ENCODE measurements around the gene MTCL1. TPM values are rescaled to one million over a fixed set of nuclear protein-coding genes. Genes with fewer than 3 reads are reported as not detected.

The MTCL1 gene
- total RNA-seq, 2 donors from 2014 or later, result 5.4 to 7.2 TPM

DNA sequence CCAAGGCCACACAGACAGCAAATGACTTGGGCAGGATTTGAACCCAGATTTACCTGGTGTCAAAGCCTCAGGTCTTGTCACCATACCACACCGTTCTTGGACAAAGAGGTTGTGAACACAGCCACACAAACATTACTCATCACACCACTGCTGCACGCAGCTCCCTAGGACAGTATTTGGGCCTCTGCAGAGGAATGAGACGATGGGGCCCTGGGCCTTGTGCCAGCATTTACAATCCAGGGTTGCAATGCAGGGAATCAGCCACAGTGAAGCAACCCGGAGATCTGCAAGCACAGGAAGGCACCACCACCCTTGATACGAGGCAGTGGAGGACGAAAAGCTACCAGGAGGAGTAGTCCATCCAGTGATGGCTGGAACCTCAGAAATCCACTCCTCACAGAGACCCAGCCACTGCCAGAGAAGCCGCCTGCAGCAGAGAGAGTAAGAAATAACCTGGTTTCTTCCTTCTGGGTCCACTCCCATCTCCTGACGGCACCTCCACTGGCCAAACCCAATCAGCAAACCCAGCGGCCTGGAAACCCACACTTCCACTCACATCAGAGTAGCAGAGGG, 3.7 kb upstream of the MTCL1 start:
- Histone ChIP-seq H3K9me3 (no peaks in the 10 kb centered on the region), H3K27ac (no peak overlapping the region), H3K4me3 (no peak overlapping the region), H3K27me3 (no peaks in the 10 kb centered on the region), H3K36me3 (no peaks in the 10 kb centered on the region), H3K4me1 (peaks cover 0 to 16% of the 10 kb centered on the region in 2 donors)
- no peak for TF ChIP-seq CTCF (IDR thresholded peaks at IDR 0.05)
- no peak for DNase-seq (ENCODE audit: low spot score)

DNA sequence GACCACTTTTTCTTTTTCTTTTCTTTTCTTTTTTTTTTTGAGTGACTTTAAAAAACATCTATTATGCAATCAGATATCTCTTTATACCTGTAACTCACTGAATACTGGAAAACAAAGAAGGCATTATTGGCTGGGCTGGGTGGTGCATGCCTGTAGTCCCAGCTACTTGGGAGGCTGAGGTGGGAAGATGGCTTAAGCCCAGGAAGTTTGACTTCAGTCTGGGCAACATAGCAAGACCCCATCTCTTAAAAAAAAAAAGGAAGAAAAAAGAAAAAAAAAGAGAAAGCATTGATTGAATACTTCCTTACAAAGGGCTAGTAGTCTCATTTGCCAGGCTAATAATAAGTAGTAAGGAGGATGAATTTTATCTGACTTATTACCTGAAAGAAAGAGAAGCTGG, 2.7 kb upstream of the MTCL1 start:
- H3K9me3 ChIP-seq, result no peaks in the 10 kb centered on the region
- H3K4me1 ChIP-seq, result peaks cover 0 to 24% of the 10 kb centered on the region in 2 donors
- H3K27ac ChIP-seq, result no peak overlapping the region
- no peak for DNase-seq (ENCODE audit: low spot score)
- H3K36me3 ChIP-seq, result no peaks in the 10 kb centered on the region
- H3K27me3 ChIP-seq, result no peaks in the 10 kb centered on the region
- no peak for TF ChIP-seq CTCF (IDR thresholded peaks at IDR 0.05)
- H3K4me3 ChIP-seq, result no peak overlapping the region

DNA sequence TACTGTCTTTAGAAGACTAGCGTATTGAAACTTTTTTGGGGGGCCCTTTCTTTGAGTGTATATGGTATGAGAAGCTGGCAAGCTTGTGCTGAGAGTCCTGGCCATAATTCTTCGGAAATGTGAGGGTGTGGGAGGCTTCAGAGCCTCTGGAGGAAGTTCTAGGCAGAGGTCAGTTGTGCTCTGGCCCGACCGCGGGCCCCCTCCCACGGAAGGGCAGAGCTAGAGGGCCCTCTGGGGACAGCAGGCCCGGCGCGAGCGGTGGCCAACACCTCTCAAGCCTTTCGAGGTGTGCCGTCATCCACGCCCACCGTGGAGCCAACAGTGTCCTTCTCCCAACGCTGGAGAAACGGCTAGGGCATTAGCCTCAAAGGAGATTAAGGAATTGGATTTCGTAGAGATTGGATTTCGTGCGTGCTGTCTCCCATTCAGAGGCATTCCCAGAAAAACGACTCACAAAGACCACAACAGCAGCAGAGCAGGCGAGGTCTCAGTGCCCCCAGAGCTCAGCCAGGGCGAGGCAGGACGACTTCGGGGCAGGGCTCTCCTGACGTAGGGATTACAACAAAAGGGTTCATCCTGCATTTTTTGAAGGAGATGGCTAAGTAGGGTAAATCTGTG, 2.2 kb upstream of the MTCL1 start:
- Histone ChIP-seq H3K36me3 (no peaks in the 10 kb centered on the region), H3K4me3 (no peak overlapping the region), H3K27ac (no peak overlapping the region), H3K4me1 (peaks cover 0 to 24% of the 10 kb centered on the region in 2 donors), H3K9me3 (no peaks in the 10 kb centered on the region), H3K27me3 (no peaks in the 10 kb centered on the region)
- TF ChIP-seq CTCF (IDR thresholded peaks at IDR 0.05), result no peak
- DNase-seq (ENCODE audit: low spot score), result no peak

DNA sequence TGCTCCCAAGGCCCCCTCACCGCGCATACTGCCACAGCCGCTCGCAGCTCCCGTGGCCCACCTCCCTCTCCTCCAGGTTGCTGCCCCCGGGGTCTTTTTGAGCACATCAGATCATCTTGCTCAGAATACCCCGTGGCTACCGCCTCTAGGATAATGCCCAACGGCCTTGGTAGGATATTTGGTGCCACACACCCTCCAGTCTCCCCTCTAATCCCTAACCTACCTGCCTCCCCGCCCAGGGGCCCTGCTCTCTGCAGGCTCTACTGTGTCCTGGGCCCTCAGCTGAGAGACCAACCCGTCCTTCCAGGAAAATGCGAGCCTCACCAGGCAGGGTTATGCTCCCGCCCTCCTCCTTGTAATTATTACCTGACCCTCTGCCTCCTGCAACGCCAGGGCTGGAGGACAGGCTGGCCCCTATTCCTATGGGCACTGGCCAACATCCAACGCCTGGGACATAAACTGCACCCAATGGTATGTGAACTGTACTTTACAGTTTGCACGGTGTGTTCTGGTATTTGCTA, 1.5 kb upstream of the MTCL1 start:
- Histone ChIP-seq H3K27ac (peak overlapping the region; percentile 87 to 90), H3K27me3 (no peaks in the 10 kb centered on the region), H3K36me3 (no peaks in the 10 kb centered on the region), H3K9me3 (no peaks in the 10 kb centered on the region), H3K4me1 (peaks cover 0 to 24% of the 10 kb centered on the region in 2 donors), H3K4me3 (peak overlapping the region in 1 of 2 donors; percentile 70)
- DNase-seq (ENCODE audit: low spot score), result no peak
- TF ChIP-seq CTCF (IDR thresholded peaks at IDR 0.05), result no peak

GRCh38 chr18:8704361-8705237, 757 bp upstream of the MTCL1 start:
- no peaks in the 10 kb centered on the region for H3K27me3 ChIP-seq
- no peaks in the 10 kb centered on the region for H3K36me3 ChIP-seq
- peaks cover 0 to 24% of the 10 kb centered on the region in 2 donors for H3K4me1 ChIP-seq
- H3K4me3 ChIP-seq, result peak overlapping the region; percentile 46 to 70
- peak overlapping the region; percentile 87 to 90 for H3K27ac ChIP-seq
- peak; percentile 81 for DNase-seq (ENCODE audit: low spot score)
- H3K9me3 ChIP-seq, result no peaks in the 10 kb centered on the region
- TF ChIP-seq CTCF (IDR thresholded peaks at IDR 0.05), result peak in 1 of 2 donors; percentile 29
